K562 (cell line): Measurements from ENCODE around the gene MBOAT7. TPM values are rescaled to one million over a fixed set of nuclear protein-coding genes. Genes with fewer than 3 reads are reported as not detected.

Experiments
- CHD1 ChIP-seq: fragments of 200-600 bp; sonication (generic); IDR thresholded peaks from one replicate; pipeline ENCODE4 v1.6.1; 2012; ENCODE audit warnings: mild to moderate bottlenecking, moderate library complexity, low read length, inconsistent platforms
- CREM ChIP-seq: IDR thresholded peaks from 2 replicates; pipeline ENCODE4 v1.6.1; 2014; ENCODE audit warnings: antibody characterized with exemption, low read depth
- EP400 ChIP-seq: fragments of 450-650 bp; IDR thresholded peaks from 2 replicates; pipeline ENCODE4 v1.6.1; 2017; ENCODE audit warnings: antibody characterized with exemption, mild to moderate bottlenecking, moderate library complexity
- GABPA ChIP-seq: fragments of 200-800 bp; sonication (Bioruptor generic); conservative IDR thresholded peaks from 2 replicates; pipeline ENCODE4 v1.6.1; 2016; ENCODE audit warnings: low read depth, missing genetic modification characterization, missing compliant biosample characterization
- HDAC8 ChIP-seq: fragments of 450-650 bp; IDR thresholded peaks from 2 replicates; pipeline ENCODE4 v1.6.1; 2016; ENCODE audit warnings: mild to moderate bottlenecking, missing genetic modification characterization, moderate library complexity, missing compliant biosample characterization
- KDM5B ChIP-seq: fragments of 200-600 bp; sonication (generic); IDR thresholded peaks from 2 replicates; pipeline ENCODE4 v1.6.1; 2012; ENCODE audit warnings: low read depth, mild to moderate bottlenecking, moderate library complexity, low read length, control low read depth, inconsistent platforms; ENCODE audit not compliant: insufficient replicate concordance
- KLF10 ChIP-seq: fragments of 250-450 bp; sonication (Bioruptor Pico); IDR thresholded peaks from 2 replicates; pipeline ENCODE4 v1.6.1; 2021; ENCODE audit warnings: matching md5 sums
- LARP7 ChIP-seq: fragments of 450-650 bp; IDR thresholded peaks from 2 replicates; pipeline ENCODE4 v1.6.1; 2016
- NBN ChIP-seq: fragments of 450-650 bp; IDR thresholded peaks from 2 replicates; pipeline ENCODE4 v1.6.1; 2016; ENCODE audit warnings: low read depth, mild to moderate bottlenecking
- RBM22 ChIP-seq: fragments of 200-400 bp; formaldehyde crosslinking; IDR thresholded peaks from 2 replicates; pipeline ENCODE4 v1.6.1; 2018; ENCODE audit warnings: low read length, low read depth; ENCODE audit not compliant: poor library complexity, severe bottlenecking
- SMAD3 ChIP-seq: fragments of 450-650 bp; formaldehyde crosslinking; conservative IDR thresholded peaks from 2 replicates; pipeline ENCODE4 v1.4.0; 2020; ENCODE audit warnings: mild to moderate bottlenecking
- TCFL5 ChIP-seq: fragments of 250-450 bp; sonication (Bioruptor Pico); conservative IDR thresholded peaks from 2 replicates; pipeline ENCODE4 v1.6.1; 2021; ENCODE audit warnings: mild to moderate bottlenecking, moderate library complexity, matching md5 sums
- ZNF121 ChIP-seq: sonication (generic); formaldehyde crosslinking; conservative IDR thresholded peaks from 2 replicates; pipeline ENCODE4 v1.8.0; 2022; ENCODE audit warnings: missing genetic modification reagents
- ZNF354B ChIP-seq: fragments of 250-450 bp; sonication (Bioruptor Pico); IDR thresholded peaks from 2 replicates; pipeline ENCODE4 v1.4.0; 2020
- ZNF589 ChIP-seq: fragments of 200-800 bp; sonication (Bioruptor generic); IDR thresholded peaks from 2 replicates; pipeline ENCODE4 v1.6.1; 2016; ENCODE audit warnings: low read depth, missing genetic modification characterization, missing compliant biosample characterization
- ZZZ3 ChIP-seq: fragments of 450-650 bp; IDR thresholded peaks from 2 replicates; pipeline ENCODE4 v1.6.1; 2016; ENCODE audit warnings: antibody characterized with exemption, mild to moderate bottlenecking, moderate library complexity
- polyA plus RNA-seq, 8 experiments: library from polyadenylated mRNA; depleted of rRNA in 4 of 8; stranded (reverse) in 5 of 8; unstranded in 3 of 8; fragments of >200 nt; fragmentation: Nextera tagmentation in 2 of 8; fragmentation: Illumina TruSeq in 1 of 8; extraction: Ambion mirVana in 2 of 8; extraction: Trizol in 1 of 8; gene quantifications; 2 replicates each; pipeline versions ENCODE4 v1.2.1 to v1.2.3, GENCODE V29; 2011 to 2014; ENCODE audit warnings: inconsistent platforms in 1 of 8, missing spikeins in 1 of 8
- total RNA-seq, 7 experiments: library from RNA; depleted of rRNA in 6 of 7; stranded (reverse); fragments of >200 nt in 6 of 7; fragmentation: Illumina TruSeq in 2 of 7; extraction: Trizol in 2 of 7; gene quantifications; 2 replicates each; pipeline versions ENCODE4 v1.2.1 to v1.2.3, GENCODE V29; 2011 to 2021; ENCODE audit warnings: low replicate concordance in 1 of 7
- TF ChIP-seq, protein P1 (sequence below): IDR thresholded peaks from 2 replicates; pipeline ENCODE4 v1.6.1; 2012; ENCODE audit warnings: low read depth, low read length, improper control_type of control experiment, borderline replicate concordance
- TF ChIP-seq, protein P2 (sequence below): fragments of 250-450 bp; sonication (Bioruptor Pico); IDR thresholded peaks from 2 replicates; pipeline ENCODE4 v1.4.0; 2020; ENCODE audit warnings: mild to moderate bottlenecking
- TF ChIP-seq, protein P3 (sequence below): fragments of 450-650 bp; formaldehyde crosslinking; IDR thresholded peaks from 2 replicates; pipeline ENCODE4 v1.4.0; 2022; ENCODE audit warnings: mild to moderate bottlenecking, moderate library complexity
- TF ChIP-seq, protein P4 (sequence below): fragments of 150-350 bp; IDR thresholded peaks from 2 replicates; pipeline ENCODE4 v1.6.1; 2014; ENCODE audit warnings: low read depth, mild to moderate bottlenecking, low read length, borderline replicate concordance

Gene MBOAT7
- total and polyA plus RNA-seq, 9 of the 15 experiments (the other 6 are each of a cell fraction or from before 2014, with no cell fraction given) = 1.4 to 153 (median 56.1) TPM

DNA sequence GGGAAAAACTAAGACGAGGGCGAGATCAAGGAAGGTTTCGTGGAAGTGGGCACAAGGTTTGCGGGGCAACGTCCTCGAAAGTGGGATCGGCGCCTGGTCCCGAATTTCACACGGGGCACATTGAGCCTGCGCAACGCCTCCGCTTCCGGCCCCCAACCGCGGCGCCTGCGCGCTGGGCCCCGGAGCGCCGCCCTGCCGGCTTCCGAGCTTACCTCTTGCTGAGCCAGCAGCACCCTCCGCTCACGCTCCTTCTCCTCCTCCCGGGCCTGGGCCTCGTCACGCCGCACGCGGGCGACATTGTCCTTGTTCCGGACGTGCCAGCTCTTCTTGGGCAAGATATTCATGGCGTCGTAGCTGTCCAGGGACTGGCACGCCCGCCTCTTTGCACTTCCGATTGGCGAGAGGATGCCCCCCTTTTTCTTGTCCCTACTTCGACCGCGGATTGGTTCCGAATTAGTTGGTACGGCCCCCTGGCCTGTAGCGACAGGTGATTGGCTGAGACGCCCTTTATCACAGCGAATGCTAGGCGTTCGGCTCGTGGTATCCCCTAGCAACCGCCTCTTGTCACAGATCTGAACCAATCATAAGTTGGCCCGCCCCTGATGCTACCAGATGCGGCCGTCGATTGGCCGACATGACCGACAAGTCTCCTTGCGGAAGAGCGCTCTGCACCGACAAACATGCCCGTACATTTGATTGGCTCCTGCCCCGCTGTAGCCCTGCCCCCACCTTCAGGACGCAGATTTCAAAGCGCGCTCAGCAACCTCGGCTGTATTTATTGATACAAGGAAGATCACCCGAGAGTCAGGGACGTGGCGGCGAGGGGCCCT lies 29.8 kb downstream of the MBOAT7 start, which contains the start of gene LENG1 (continued):
- TF ChIP-seq, protein P1, sequence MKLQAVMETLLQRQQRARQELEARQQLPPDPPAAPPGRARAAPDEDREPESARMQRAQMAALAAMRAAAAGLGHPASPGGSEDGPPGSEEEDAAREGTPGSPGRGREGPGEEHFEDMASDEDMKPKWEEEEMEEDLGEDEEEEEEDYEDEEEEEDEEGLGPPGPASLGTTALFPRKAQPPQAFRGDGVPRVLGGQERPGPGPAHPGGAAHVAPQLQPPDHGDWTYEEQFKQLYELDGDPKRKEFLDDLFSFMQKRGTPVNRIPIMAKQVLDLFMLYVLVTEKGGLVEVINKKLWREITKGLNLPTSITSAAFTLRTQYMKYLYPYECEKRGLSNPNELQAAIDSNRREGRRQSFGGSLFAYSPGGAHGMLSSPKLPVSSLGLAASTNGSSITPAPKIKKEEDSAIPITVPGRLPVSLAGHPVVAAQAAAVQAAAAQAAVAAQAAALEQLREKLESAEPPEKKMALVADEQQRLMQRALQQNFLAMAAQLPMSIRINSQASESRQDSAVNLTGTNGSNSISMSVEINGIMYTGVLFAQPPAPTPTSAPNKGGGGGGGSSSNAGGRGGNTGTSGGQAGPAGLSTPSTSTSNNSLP = peak; percentile 42; the same call in 1 of the 2 replicates
- TF ChIP-seq NBN (0 out of 2 replicates have a peak, but pooled peaks have one; percentile 29), CHD1 (no peak), CREM (peak; percentile 87), ZNF354B (CRISPR knock-in tag) (no peak), SMAD3 (no peak), KLF10 (CRISPR knock-in tag) (no peak), ZNF589 (CRISPR knock-in tag) (no peak; the same call in 1 of the 2 replicates), LARP7 (no peak), ZNF121 (no peak), EP400 (peak; percentile 96), KDM5B (no peak), GABPA (tag) (peak; percentile 91), TCFL5 (no peak), HDAC8 (tag) (no peak), RBM22 (peak; percentile 84), ZZZ3 (no peak)
- TF ChIP-seq, protein P2, sequence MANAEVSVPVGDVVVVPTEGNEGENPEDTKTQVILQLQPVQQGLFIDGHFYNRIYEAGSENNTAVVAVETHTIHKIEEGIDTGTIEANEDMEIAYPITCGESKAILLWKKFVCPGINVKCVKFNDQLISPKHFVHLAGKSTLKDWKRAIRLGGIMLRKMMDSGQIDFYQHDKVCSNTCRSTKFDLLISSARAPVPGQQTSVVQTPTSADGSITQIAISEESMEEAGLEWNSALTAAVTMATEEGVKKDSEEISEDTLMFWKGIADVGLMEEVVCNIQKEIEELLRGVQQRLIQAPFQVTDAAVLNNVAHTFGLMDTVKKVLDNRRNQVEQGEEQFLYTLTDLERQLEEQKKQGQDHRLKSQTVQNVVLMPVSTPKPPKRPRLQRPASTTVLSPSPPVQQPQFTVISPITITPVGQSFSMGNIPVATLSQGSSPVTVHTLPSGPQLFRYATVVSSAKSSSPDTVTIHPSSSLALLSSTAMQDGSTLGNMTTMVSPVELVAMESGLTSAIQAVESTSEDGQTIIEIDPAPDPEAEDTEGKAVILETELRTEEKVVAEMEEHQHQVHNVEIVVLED = 0 out of 2 replicates have a peak, but pooled peaks have one; percentile 3
- TF ChIP-seq, protein P3, sequence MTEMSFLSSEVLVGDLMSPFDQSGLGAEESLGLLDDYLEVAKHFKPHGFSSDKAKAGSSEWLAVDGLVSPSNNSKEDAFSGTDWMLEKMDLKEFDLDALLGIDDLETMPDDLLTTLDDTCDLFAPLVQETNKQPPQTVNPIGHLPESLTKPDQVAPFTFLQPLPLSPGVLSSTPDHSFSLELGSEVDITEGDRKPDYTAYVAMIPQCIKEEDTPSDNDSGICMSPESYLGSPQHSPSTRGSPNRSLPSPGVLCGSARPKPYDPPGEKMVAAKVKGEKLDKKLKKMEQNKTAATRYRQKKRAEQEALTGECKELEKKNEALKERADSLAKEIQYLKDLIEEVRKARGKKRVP (CRISPR knock-in tag) = no peak
- TF ChIP-seq, protein P4, sequence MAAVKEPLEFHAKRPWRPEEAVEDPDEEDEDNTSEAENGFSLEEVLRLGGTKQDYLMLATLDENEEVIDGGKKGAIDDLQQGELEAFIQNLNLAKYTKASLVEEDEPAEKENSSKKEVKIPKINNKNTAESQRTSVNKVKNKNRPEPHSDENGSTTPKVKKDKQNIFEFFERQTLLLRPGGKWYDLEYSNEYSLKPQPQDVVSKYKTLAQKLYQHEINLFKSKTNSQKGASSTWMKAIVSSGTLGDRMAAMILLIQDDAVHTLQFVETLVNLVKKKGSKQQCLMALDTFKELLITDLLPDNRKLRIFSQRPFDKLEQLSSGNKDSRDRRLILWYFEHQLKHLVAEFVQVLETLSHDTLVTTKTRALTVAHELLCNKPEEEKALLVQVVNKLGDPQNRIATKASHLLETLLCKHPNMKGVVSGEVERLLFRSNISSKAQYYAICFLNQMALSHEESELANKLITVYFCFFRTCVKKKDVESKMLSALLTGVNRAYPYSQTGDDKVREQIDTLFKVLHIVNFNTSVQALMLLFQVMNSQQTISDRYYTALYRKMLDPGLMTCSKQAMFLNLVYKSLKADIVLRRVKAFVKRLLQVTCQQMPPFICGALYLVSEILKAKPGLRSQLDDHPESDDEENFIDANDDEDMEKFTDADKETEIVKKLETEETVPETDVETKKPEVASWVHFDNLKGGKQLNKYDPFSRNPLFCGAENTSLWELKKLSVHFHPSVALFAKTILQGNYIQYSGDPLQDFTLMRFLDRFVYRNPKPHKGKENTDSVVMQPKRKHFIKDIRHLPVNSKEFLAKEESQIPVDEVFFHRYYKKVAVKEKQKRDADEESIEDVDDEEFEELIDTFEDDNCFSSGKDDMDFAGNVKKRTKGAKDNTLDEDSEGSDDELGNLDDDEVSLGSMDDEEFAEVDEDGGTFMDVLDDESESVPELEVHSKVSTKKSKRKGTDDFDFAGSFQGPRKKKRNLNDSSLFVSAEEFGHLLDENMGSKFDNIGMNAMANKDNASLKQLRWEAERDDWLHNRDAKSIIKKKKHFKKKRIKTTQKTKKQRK = peak; percentile 91
